Aorta (tissue), 5 donors: ENCODE measurements around the gene THBD. TPM values are rescaled to one million over a fixed set of nuclear protein-coding genes. Genes with fewer than 3 reads are reported as not detected.

Experiments
- ATAC-seq: fragments of 200-7000 bp; cut with Tn5 transposase; one replicate; pipeline ENCODE4 v1.9.1; 2022; ENCODE audit warnings: moderate library complexity; ENCODE audit not compliant: low FRiP score
- DNase-seq, 2 donors: peaks; one replicate each; pipeline ENCODE4 v3.0.0-alpha.2; 2020
- H3K27ac ChIP-seq, 2 donors: one replicate each; pipeline ENCODE4 v1.5.1; 2013; ENCODE audit warnings: low read length in 2 of 2, mild to moderate bottlenecking in 2 of 2, moderate library complexity in 2 of 2, control low read depth in 1 of 2, inconsistent platforms in 1 of 2, low read depth in 1 of 2
- H3K27me3 ChIP-seq, 2 donors: one replicate each; pipeline ENCODE4 v1.6.1; 2013; ENCODE audit warnings: control low read depth in 1 of 2, low read length in 1 of 2, mild to moderate bottlenecking in 1 of 2, moderate library complexity in 1 of 2; ENCODE audit not compliant: insufficient read depth in 2 of 2, control insufficient read depth in 1 of 2
- H3K36me3 ChIP-seq, 2 donors: one replicate each; pipeline ENCODE4 v1.6.1; 2013; ENCODE audit warnings: control low read depth in 1 of 2, low read length in 1 of 2, mild to moderate bottlenecking in 1 of 2; ENCODE audit not compliant: insufficient read depth in 2 of 2, control insufficient read depth in 1 of 2
- H3K4me1 ChIP-seq, 2 donors: one replicate each; pipeline ENCODE4 v1.6.1; 2013; ENCODE audit warnings: low read length in 2 of 2, control low read depth in 1 of 2, mild to moderate bottlenecking in 1 of 2, moderate library complexity in 1 of 2; ENCODE audit not compliant: insufficient read depth in 2 of 2, control insufficient read depth in 1 of 2
- H3K4me3 ChIP-seq, 2 donors: one replicate each; pipeline ENCODE4 v1.5.1; 2013; ENCODE audit warnings: low read length in 2 of 2, control low read depth in 1 of 2, mild to moderate bottlenecking in 1 of 2
- H3K9me3 ChIP-seq: one replicate; pipeline ENCODE4 v1.6.1; 2013; ENCODE audit warnings: mild to moderate bottlenecking, low read length; ENCODE audit not compliant: control insufficient read depth
- WGBS, 2 donors: extraction: QIAGEN DNeasy Blood & Tissue Kit; methylation state at CpG; one replicate each; pipeline ENCODE4 v1.1.7; 2013; 5-methylcytosine and 5-hydroxymethylcytosine counted together
- intact Hi-C, 2 donors: fragments of 100-400 bp; cut with DNase I; formaldehyde crosslinking; loops; one replicate each; pipeline versions ENCODE4 v1.14.2 to v1.15.0; 2022
- polyA plus RNA-seq, 2 donors: library from polyadenylated mRNA; stranded (reverse); fragments of 200-250 nt; gene quantifications; one replicate each; pipeline ENCODE4 v1.2.3, GENCODE V29; 2013
- total RNA-seq, 2 donors: library from RNA; stranded (reverse); fragmentation: NEBNext Ultra II Directional; extraction: Animal tissue kit (Norgen Biotek cat#: 25700); gene quantifications; one replicate each; pipeline ENCODE4 v1.2.1, GENCODE V29; 2021
- donor health status: healthy with polysubstance abuse.
- donor health status: Bipolar disorder and iron deficiency.
- donor health status: DM: no; HTN: no; CAD: no.
- donor health status: DM: no; HTN: no; CAD: no.
- donor health status: DM: yes; HTN: yes; CAD: no.

THBD gene
- total and polyA plus RNA-seq, 4 donors: 8.5 to 79.8 (median 53.7) TPM

GRCh38 chr20:23086056-23086566 lies 36.6 kb upstream of the THBD start, which contains the start of gene CD93:
Gene CD93 (minus strand): TSS chr20:23086324. CDS start chr20:23086192, 132 bp downstream.
- no peak within 1 kb of the TSS for H3K4me3 ChIP-seq
- H3K9me3 ChIP-seq: no peaks in the 10 kb centered on the region
- no peaks in the 10 kb centered on the region for H3K27me3 ChIP-seq
- H3K27ac ChIP-seq: peak within 1 kb of the TSS; percentile 71 to 89
- 45% methylated on average over 28 of the region's 28 CpGs for WGBS, 2 donors
- intact Hi-C loops: loop anchor here (5.0 kb wide), 2 partner anchors 34 to 56 kb away; no protein-coding TSS in a partner anchor
- H3K36me3 ChIP-seq: no peaks in the 10 kb centered on the region
- H3K4me1 ChIP-seq: peaks cover 0 to 2% of the 10 kb centered on the region in 2 donors
- peak; percentile 72 to 89 for DNase-seq
- ATAC-seq: peak; percentile 79

- no peak overlapping the region for H3K4me3 ChIP-seq
- intact Hi-C loops: loop anchor here (5.0 kb wide), 2 partner anchors 33 to 57 kb away; no protein-coding TSS in a partner anchor
- H3K4me1 ChIP-seq: peaks cover 0 to 2% of the 10 kb centered on the region in 2 donors
- no peaks in the 10 kb centered on the region for H3K9me3 ChIP-seq
- no peaks in the 10 kb centered on the region for H3K36me3 ChIP-seq
- H3K27me3 ChIP-seq: no peaks in the 10 kb centered on the region
- peak overlapping the region; percentile 71 to 89 for H3K27ac ChIP-seq
- no peak for ATAC-seq
- peak in 1 of 2 donors; percentile 63 for DNase-seq
- WGBS, 2 donors: 87 to 91% methylated on average over 22 to 23 of the region's 23 CpGs
Observed at GRCh38 chr20:23085436-23086055, 36.1 kb upstream of the THBD start.

GRCh38 chr20:23084845-23085365 lies 35.4 kb upstream of the THBD start:
- ATAC-seq (peak; percentile 2), DNase-seq (peak; percentile 62 to 73)
- Histone ChIP-seq H3K9me3 (no peaks in the 10 kb centered on the region), H3K36me3 (no peaks in the 10 kb centered on the region), H3K4me3 (no peak overlapping the region), H3K4me1 (peaks cover 0 to 2% of the 10 kb centered on the region in 2 donors), H3K27ac (no peak overlapping the region), H3K27me3 (no peaks in the 10 kb centered on the region)
- intact Hi-C loops: loop anchor here (5.0 kb wide), 2 partner anchors 33 to 57 kb away; no protein-coding TSS in a partner anchor
- 75 to 80% methylated on average over 24 of the region's 24 CpGs for WGBS, 2 donors

- intact Hi-C loops: no loop called here
- no peak overlapping the region for H3K27ac ChIP-seq
Observed at GRCh38 chr20:23084282-23084844, 34.9 kb upstream of the THBD start.

GRCh38 chr20:23083553-23084220 lies 34.2 kb upstream of the THBD start:
- Histone ChIP-seq H3K4me3 (no peak overlapping the region), H3K9me3 (no peaks in the 10 kb centered on the region), H3K36me3 (no peaks in the 10 kb centered on the region), H3K27ac (no peak overlapping the region), H3K4me1 (peaks cover 0 to 2% of the 10 kb centered on the region in 2 donors), H3K27me3 (no peaks in the 10 kb centered on the region)
- ATAC-seq (no peak), DNase-seq (no peak)
- intact Hi-C loops: no loop called here
- WGBS, 2 donors: 82 to 90% methylated on average over 15 of the region's 15 CpGs

More at GRCh38 chr20:23084282-23084844, 34.9 kb upstream of the THBD start:
- Histone ChIP-seq H3K4me1 (peaks cover 0 to 2% of the 10 kb centered on the region in 2 donors), H3K9me3 (no peaks in the 10 kb centered on the region), H3K27me3 (no peaks in the 10 kb centered on the region), H3K36me3 (no peaks in the 10 kb centered on the region), H3K4me3 (no peak overlapping the region)
- WGBS, 2 donors: 95 to 97% methylated on average over 16 to 17 of the region's 17 CpGs
- peak in 1 of 2 donors; percentile 67 for DNase-seq
- ATAC-seq: no peak

GRCh38 chr20:23082846-23083552 lies 33.5 kb upstream of the THBD start:
- ATAC-seq (no peak), DNase-seq (peak in 1 of 2 donors; percentile 68)
- H3K36me3 ChIP-seq: no peaks in the 10 kb centered on the region
- H3K9me3 ChIP-seq: no peaks in the 10 kb centered on the region
- H3K4me1 ChIP-seq: peaks cover 0 to 2% of the 10 kb centered on the region in 2 donors
- no peak overlapping the region for H3K27ac ChIP-seq
- intact Hi-C loops: no loop called here
- WGBS, 2 donors: 43 to 47% methylated on average over 9 of the region's 9 CpGs
- no peak overlapping the region for H3K4me3 ChIP-seq
- no peaks in the 10 kb centered on the region for H3K27me3 ChIP-seq

- no peak overlapping the region for H3K27ac ChIP-seq
- intact Hi-C loops: no loop called here
- no peak overlapping the region for H3K4me3 ChIP-seq
- DNase-seq: no peak
- 92 to 93% methylated on average over 9 of the region's 9 CpGs for WGBS, 2 donors
- no peaks in the 10 kb centered on the region for H3K27me3 ChIP-seq
- ATAC-seq: no peak
- no peaks in the 10 kb centered on the region for H3K36me3 ChIP-seq
- H3K4me1 ChIP-seq: peaks cover 0 to 2% of the 10 kb centered on the region in 2 donors
- no peaks in the 10 kb centered on the region for H3K9me3 ChIP-seq
Observed at GRCh38 chr20:23081263-23081819, 31.9 kb upstream of the THBD start.

GRCh38 chr20:23080521-23080920 lies 31.0 kb upstream of the THBD start:
- no peak overlapping the region for H3K4me3 ChIP-seq
- H3K27ac ChIP-seq: no peak overlapping the region
- no peaks in the 10 kb centered on the region for H3K4me1 ChIP-seq
- intact Hi-C loops: no loop called here
- no peak for DNase-seq
- no peaks in the 10 kb centered on the region for H3K27me3 ChIP-seq
- ATAC-seq: no peak
- 95 to 98% methylated on average over 10 of the region's 10 CpGs for WGBS, 2 donors
- no peaks in the 10 kb centered on the region for H3K9me3 ChIP-seq
- H3K36me3 ChIP-seq: no peaks in the 10 kb centered on the region
